Ishikawa (cell line): Measurements from ENCODE around the gene TBXAS1.

Experiments
- MAX ChIP-seq: IDR thresholded peaks from 2 replicates; pipeline ENCODE4 v1.6.1; 2012
- NFIC ChIP-seq: IDR thresholded peaks from 2 replicates; pipeline ENCODE4 v1.6.1; 2012
- RAD21 ChIP-seq: IDR thresholded peaks from 2 replicates; pipeline ENCODE4 v1.6.1; 2012; ENCODE audit warnings: low read depth
- REST ChIP-seq: IDR thresholded peaks from 2 replicates; pipeline ENCODE4 v1.6.1; 2012; ENCODE audit warnings: low read depth, mild to moderate bottlenecking

DNA sequence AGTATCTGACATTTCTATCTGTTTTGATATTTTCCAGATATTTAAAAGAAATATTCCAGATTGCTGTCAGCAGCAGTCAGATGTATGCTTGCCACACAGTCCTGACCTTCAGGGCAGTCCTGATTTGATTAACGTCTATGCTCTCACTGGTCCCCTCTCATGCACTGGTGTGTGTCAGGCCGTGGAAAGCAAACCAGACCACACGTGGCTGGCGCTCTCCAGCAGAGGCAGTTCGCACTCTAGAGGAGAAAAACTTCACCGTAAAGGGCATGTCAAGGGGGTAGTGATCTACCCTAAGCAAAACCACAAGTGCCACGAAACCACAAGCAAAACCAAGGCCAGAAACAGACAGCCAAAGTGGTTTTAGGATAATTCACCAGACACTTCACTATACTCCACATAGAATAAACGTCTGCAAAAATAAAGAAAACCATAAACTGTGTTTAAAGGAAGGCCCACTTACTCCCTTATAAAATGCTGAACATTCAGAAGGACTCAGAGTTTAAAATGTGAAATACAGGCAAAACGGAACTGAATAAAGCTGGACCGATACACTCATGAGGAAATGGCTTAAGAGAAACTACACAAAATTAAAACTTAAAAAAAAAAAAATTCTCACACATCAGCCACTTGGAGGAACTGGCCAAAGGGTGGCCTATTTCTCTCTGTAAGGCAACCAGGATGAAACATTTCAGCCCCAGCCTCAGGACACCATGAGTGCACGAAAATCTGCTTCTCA lies 207.3 kb downstream of the TBXAS1 start:
- no peak for TF ChIP-seq RAD21
- TF ChIP-seq REST: no peak
- TF ChIP-seq MAX: no peak
- TF ChIP-seq NFIC: no peak
